Mesenchymal stem cell (in vitro differentiated cells and primary cell): ENCODE data around the gene ADI1.
A peak's percentile ranks its signal among the peaks of the same experiment; 100 is the strongest.

Experiments
- DNase-seq: peaks from one replicate; pipeline ENCODE4 v3.0.0-alpha.2; 2013
- H2AFZ ChIP-seq: one replicate; pipeline ENCODE4 v1.6.1; 2013; ENCODE audit warnings: low read depth, mild to moderate bottlenecking, control low read depth, inconsistent platforms, low read length, moderate library complexity
- H2AK5ac ChIP-seq: 2 replicates; pipeline ENCODE4 v1.6.1; 2013; ENCODE audit warnings: low read length, moderate library complexity, mild to moderate bottlenecking, inconsistent platforms; ENCODE audit not compliant: severe bottlenecking
- H2BK120ac ChIP-seq: one replicate; pipeline ENCODE4 v1.6.1; 2013; ENCODE audit warnings: low read depth, mild to moderate bottlenecking, inconsistent platforms, low read length, moderate library complexity
- H2BK12ac ChIP-seq, 2 experiments: one replicate each; pipeline ENCODE4 v1.6.1; 2013; ENCODE audit warnings: inconsistent platforms in 2 of 2, low read length in 2 of 2, mild to moderate bottlenecking in 2 of 2, moderate library complexity in 2 of 2, control low read depth in 1 of 2
- H2BK15ac ChIP-seq: one replicate; pipeline ENCODE4 v1.6.1; 2013; ENCODE audit warnings: mild to moderate bottlenecking, low read depth, inconsistent platforms; ENCODE audit not compliant: poor library complexity, severe bottlenecking
- H2BK5ac ChIP-seq: 2 replicates; pipeline ENCODE4 v1.6.1; 2013; ENCODE audit warnings: low read depth, mild to moderate bottlenecking, low read length, control low read depth, inconsistent platforms; ENCODE audit not compliant: poor library complexity, severe bottlenecking
- H3K14ac ChIP-seq, 2 experiments: one replicate each; pipeline ENCODE4 v1.6.1; 2013; ENCODE audit warnings: inconsistent platforms in 2 of 2, low read length in 2 of 2, control low read depth in 1 of 2, mild to moderate bottlenecking in 1 of 2, moderate library complexity in 1 of 2
- H3K18ac ChIP-seq, 2 experiments: one replicate each; pipeline ENCODE4 v1.6.1; 2013; ENCODE audit warnings: inconsistent platforms in 2 of 2, low read length in 2 of 2, control low read depth in 1 of 2, low read depth in 1 of 2, mild to moderate bottlenecking in 1 of 2
- H3K23ac ChIP-seq, 2 experiments: one replicate each; pipeline ENCODE4 v1.6.1; 2013; ENCODE audit warnings: inconsistent platforms in 2 of 2, low read length in 2 of 2, mild to moderate bottlenecking in 2 of 2, moderate library complexity in 2 of 2, control low read depth in 1 of 2
- H3K27ac ChIP-seq: 2 replicates; pipeline ENCODE4 v1.5.1; 2013; ENCODE audit warnings: mild to moderate bottlenecking, moderate library complexity, low read length, control low read depth, inconsistent platforms; ENCODE audit not compliant: poor library complexity, severe bottlenecking
- H3K27me3 ChIP-seq, 2 experiments: 2 replicates each; pipeline versions ENCODE4 v1.6.1 to v1.7.0; 2013; ENCODE audit warnings: low read length in 2 of 2, mild to moderate bottlenecking in 2 of 2, moderate library complexity in 2 of 2, control low read depth in 1 of 2, inconsistent platforms in 1 of 2; ENCODE audit not compliant: control insufficient read depth in 1 of 2, insufficient read depth in 1 of 2
- H3K36me3 ChIP-seq, 2 experiments: 2 replicates each; pipeline versions ENCODE4 v1.6.1 to v1.7.0; 2013; ENCODE audit warnings: low read length in 2 of 2, control low read depth in 1 of 2, inconsistent platforms in 1 of 2, low read depth in 1 of 2, mild to moderate bottlenecking in 1 of 2; ENCODE audit not compliant: insufficient read depth in 2 of 2, control insufficient read depth in 1 of 2
- H3K4ac ChIP-seq, 2 experiments: one replicate each; pipeline ENCODE4 v1.6.1; 2013; ENCODE audit warnings: inconsistent platforms in 2 of 2, low read length in 2 of 2, mild to moderate bottlenecking in 2 of 2, moderate library complexity in 2 of 2, control low read depth in 1 of 2, low read depth in 1 of 2
- H3K4me1 ChIP-seq: 2 replicates; pipeline ENCODE4 v1.6.1; 2013; ENCODE audit warnings: low read depth, low read length, control low read depth; ENCODE audit not compliant: control insufficient read depth, insufficient read depth
- H3K4me2 ChIP-seq: 2 replicates; pipeline ENCODE4 v1.6.1; 2013; ENCODE audit warnings: low read length, mild to moderate bottlenecking, inconsistent platforms; ENCODE audit not compliant: poor library complexity, severe bottlenecking
- H3K4me3 ChIP-seq, 2 experiments: 2 replicates each; pipeline versions ENCODE4 v1.5.1 to v1.7.0; 2013; ENCODE audit warnings: low read length in 2 of 2, mild to moderate bottlenecking in 2 of 2, control low read depth in 1 of 2, low read depth in 1 of 2; ENCODE audit not compliant: insufficient read depth in 1 of 2
- H3K79me1 ChIP-seq: replicated peaks from 2 replicates; pipeline ENCODE4 v1.6.1; 2013; ENCODE audit warnings: mild to moderate bottlenecking, control low read depth, low read length, inconsistent platforms; ENCODE audit not compliant: poor library complexity, severe bottlenecking
- H3K9ac ChIP-seq: 2 replicates; pipeline ENCODE4 v1.7.0; 2013; ENCODE audit warnings: mild to moderate bottlenecking, low read length, moderate library complexity
- H3K9me3 ChIP-seq: 2 replicates; pipeline ENCODE4 v1.7.0; 2013; ENCODE audit warnings: mild to moderate bottlenecking, low read length; ENCODE audit not compliant: control insufficient read depth
- H4K8ac ChIP-seq: one replicate; pipeline ENCODE4 v1.6.1; 2013; ENCODE audit warnings: inconsistent platforms, mild to moderate bottlenecking, low read length, moderate library complexity
- H4K91ac ChIP-seq: one replicate; pipeline ENCODE4 v1.6.1; 2013; ENCODE audit warnings: mild to moderate bottlenecking, low read length, inconsistent platforms
- WGBS: methylation state at CpG from one replicate; pipeline ENCODE4 v1.1.7; 2013; ENCODE audit warnings: mixed read lengths; 5-methylcytosine and 5-hydroxymethylcytosine counted together

Gene ADI1

GRCh38 chr2:3466482-3466863 lies 52.9 kb downstream of the ADI1 start:
- H2BK120ac ChIP-seq, result peak overlapping the region; percentile 1
- WGBS, result over 99% methylated on average over 9 of the region's 9 CpGs
- H3K18ac ChIP-seq, result peak overlapping the region; percentile 3 to 17

DNA sequence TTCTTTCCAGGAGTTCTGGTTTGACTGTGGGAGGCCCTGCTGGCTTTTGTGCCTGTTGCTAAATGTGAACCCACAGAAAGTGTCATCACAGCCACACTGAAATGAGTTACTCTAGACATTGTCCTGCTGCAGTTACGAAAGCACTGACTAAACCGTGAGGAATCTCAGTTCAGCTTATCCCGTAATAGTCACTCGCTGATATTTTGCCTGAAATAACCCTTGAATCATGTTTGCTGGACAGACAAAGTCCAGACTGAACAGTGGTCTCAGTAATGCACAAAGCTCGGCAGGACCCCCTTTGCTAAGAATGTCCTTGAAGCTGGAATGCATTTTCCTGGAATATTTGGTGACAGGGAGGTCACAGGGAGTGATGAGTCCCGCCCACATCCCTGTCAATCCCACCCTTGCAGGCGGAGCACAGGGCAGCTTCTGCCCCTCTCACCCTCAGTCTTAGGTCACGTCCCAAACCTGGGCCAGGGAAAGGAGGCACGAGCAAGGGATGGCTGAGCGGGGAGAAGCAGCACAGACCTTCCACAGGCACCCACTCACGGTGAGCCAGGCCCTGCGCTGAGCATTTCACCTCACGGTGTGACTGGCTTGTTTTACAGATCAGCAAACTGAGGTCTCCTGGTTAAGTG lies 53.4 kb downstream of the ADI1 start:
- no peak overlapping the region for H2BK5ac ChIP-seq
- peak overlapping the region; percentile 18 to 63 for H3K4ac ChIP-seq
- H3K27me3 ChIP-seq, result no peaks in the 10 kb centered on the region
- H2AFZ ChIP-seq, result no peak overlapping the region
- no peak overlapping the region for H3K4me2 ChIP-seq
- peak overlapping the region; percentile 4 for H4K8ac ChIP-seq
- peak overlapping the region; percentile 49 for H3K9ac ChIP-seq
- H3K23ac ChIP-seq, result no peak overlapping the region
- H3K36me3 ChIP-seq, result peaks cover 60 to 69% of the 10 kb centered on the region in 2 experiments
- peak overlapping the region; percentile 53 for H4K91ac ChIP-seq
- DNase-seq, result peak; percentile 97
- peaks cover 29% of the 10 kb centered on the region for H3K4me1 ChIP-seq
- 43% methylated on average over 13 of the region's 13 CpGs for WGBS
- no peaks in the 10 kb centered on the region for H3K9me3 ChIP-seq
- no peak overlapping the region for H2BK15ac ChIP-seq
- peak overlapping the region; percentile 15 to 27 for H2BK12ac ChIP-seq
- peak overlapping the region; percentile 17 to 70 for H3K18ac ChIP-seq
- H3K4me3 ChIP-seq, result no peak overlapping the region
- peaks cover 12% of the 10 kb centered on the region for H3K79me1 ChIP-seq
- H2AK5ac ChIP-seq, result no peak overlapping the region
- peak overlapping the region; percentile 30 for H3K27ac ChIP-seq
- H3K14ac ChIP-seq, result peak overlapping the region; percentile 12 to 88
- H2BK120ac ChIP-seq, result peak overlapping the region; percentile 1

More at GRCh38 chr2:3466482-3466863, 52.9 kb downstream of the ADI1 start:
- Histone ChIP-seq H3K79me1 (peaks cover 13% of the 10 kb centered on the region), H4K8ac (peak overlapping the region; percentile 4), H4K91ac (peak overlapping the region; percentile 55), H2AK5ac (no peak overlapping the region), H3K9ac (peak overlapping the region; percentile 49), H3K14ac (peak overlapping the region in 1 of 2 experiments; percentile 5), H2BK15ac (no peak overlapping the region), H2BK5ac (no peak overlapping the region), H3K27ac (no peak overlapping the region), H3K9me3 (no peaks in the 10 kb centered on the region), H3K4ac (peak overlapping the region; percentile 18 to 63), H3K36me3 (peaks cover 55 to 69% of the 10 kb centered on the region in 2 experiments), H3K4me3 (no peak overlapping the region), H3K23ac (no peak overlapping the region), H3K4me2 (no peak overlapping the region), H3K27me3 (no peaks in the 10 kb centered on the region), H3K4me1 (peaks cover 32% of the 10 kb centered on the region), H2BK12ac (peak overlapping the region; percentile 1 to 15), H2AFZ (no peak overlapping the region)
- no peak for DNase-seq

GRCh38 chr2:3465328-3465727 lies 54.0 kb downstream of the ADI1 start:
- H2BK5ac ChIP-seq, result no peak overlapping the region
- peak overlapping the region in 1 of 2 experiments; percentile 83 for H3K23ac ChIP-seq
- peak overlapping the region; percentile 49 for H3K9ac ChIP-seq
- peaks cover 12% of the 10 kb centered on the region for H3K79me1 ChIP-seq
- H4K91ac ChIP-seq, result no peak overlapping the region
- no peak overlapping the region for H2BK120ac ChIP-seq
- H3K18ac ChIP-seq, result no peak overlapping the region
- DNase-seq, result no peak
- no peak overlapping the region for H3K4me2 ChIP-seq
- peak overlapping the region; percentile 38 for H4K8ac ChIP-seq
- H2BK12ac ChIP-seq, result peak overlapping the region in 1 of 2 experiments; percentile 37
- H3K4ac ChIP-seq, result peak overlapping the region; percentile 7 to 44
- peak overlapping the region; percentile 30 for H3K27ac ChIP-seq
- peaks cover 26% of the 10 kb centered on the region for H3K4me1 ChIP-seq
- 94% methylated on average over 27 of the region's 28 CpGs for WGBS
- no peak overlapping the region for H2AFZ ChIP-seq
- H3K36me3 ChIP-seq, result peaks cover 64 to 72% of the 10 kb centered on the region in 2 experiments
- no peak overlapping the region for H2BK15ac ChIP-seq
- H3K4me3 ChIP-seq, result no peak overlapping the region
- peak overlapping the region; percentile 12 to 62 for H3K14ac ChIP-seq
- no peaks in the 10 kb centered on the region for H3K9me3 ChIP-seq
- H3K27me3 ChIP-seq, result no peaks in the 10 kb centered on the region
- H2AK5ac ChIP-seq, result no peak overlapping the region

- peaks cover 12% of the 10 kb centered on the region for H3K79me1 ChIP-seq
- H3K14ac ChIP-seq, result no peak overlapping the region
- no peak overlapping the region for H2AFZ ChIP-seq
- H3K4me2 ChIP-seq, result no peak overlapping the region
- H3K36me3 ChIP-seq, result peaks cover 71 to 72% of the 10 kb centered on the region in 2 experiments
- H3K4me1 ChIP-seq, result peaks cover 21% of the 10 kb centered on the region
- no peak overlapping the region for H3K4me3 ChIP-seq
- no peak overlapping the region for H3K4ac ChIP-seq
- H4K91ac ChIP-seq, result peak overlapping the region; percentile 44
- DNase-seq, result no peak
- no peak overlapping the region for H3K9ac ChIP-seq
- peak overlapping the region; percentile 73 for H2BK15ac ChIP-seq
- no peak overlapping the region for H2BK120ac ChIP-seq
- H2AK5ac ChIP-seq, result no peak overlapping the region
- H2BK12ac ChIP-seq, result no peak overlapping the region
- no peak overlapping the region for H4K8ac ChIP-seq
- no peak overlapping the region for H2BK5ac ChIP-seq
- H3K18ac ChIP-seq, result peak overlapping the region in 1 of 2 experiments; percentile 32
- H3K23ac ChIP-seq, result no peak overlapping the region
- H3K27me3 ChIP-seq, result no peaks in the 10 kb centered on the region
- WGBS, result 97% methylated on average over 21 of the region's 21 CpGs
- H3K9me3 ChIP-seq, result no peaks in the 10 kb centered on the region
- H3K27ac ChIP-seq, result no peak overlapping the region
These were observed 54.8 kb downstream of the ADI1 start for GRCh38 chr2:3464401-3465005.
